Mesangial cell (primary cell): Measurements from ENCODE around the gene AKAP5. TPM values are rescaled to one million over a fixed set of nuclear protein-coding genes. Genes with fewer than 3 reads are reported as not detected.

ENCODE experiments used
- total RNA-seq: library from RNA; depleted of rRNA; stranded (reverse); fragments of >200 nt; gene quantifications from 2 replicates; pipeline ENCODE4 v1.2.3, GENCODE V29; 2015

AKAP5 gene, protein sequence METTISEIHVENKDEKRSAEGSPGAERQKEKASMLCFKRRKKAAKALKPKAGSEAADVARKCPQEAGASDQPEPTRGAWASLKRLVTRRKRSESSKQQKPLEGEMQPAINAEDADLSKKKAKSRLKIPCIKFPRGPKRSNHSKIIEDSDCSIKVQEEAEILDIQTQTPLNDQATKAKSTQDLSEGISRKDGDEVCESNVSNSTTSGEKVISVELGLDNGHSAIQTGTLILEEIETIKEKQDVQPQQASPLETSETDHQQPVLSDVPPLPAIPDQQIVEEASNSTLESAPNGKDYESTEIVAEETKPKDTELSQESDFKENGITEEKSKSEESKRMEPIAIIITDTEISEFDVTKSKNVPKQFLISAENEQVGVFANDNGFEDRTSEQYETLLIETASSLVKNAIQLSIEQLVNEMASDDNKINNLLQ
- 0.98 and 7.0 TPM in 2 replicates for total RNA-seq

DNA sequence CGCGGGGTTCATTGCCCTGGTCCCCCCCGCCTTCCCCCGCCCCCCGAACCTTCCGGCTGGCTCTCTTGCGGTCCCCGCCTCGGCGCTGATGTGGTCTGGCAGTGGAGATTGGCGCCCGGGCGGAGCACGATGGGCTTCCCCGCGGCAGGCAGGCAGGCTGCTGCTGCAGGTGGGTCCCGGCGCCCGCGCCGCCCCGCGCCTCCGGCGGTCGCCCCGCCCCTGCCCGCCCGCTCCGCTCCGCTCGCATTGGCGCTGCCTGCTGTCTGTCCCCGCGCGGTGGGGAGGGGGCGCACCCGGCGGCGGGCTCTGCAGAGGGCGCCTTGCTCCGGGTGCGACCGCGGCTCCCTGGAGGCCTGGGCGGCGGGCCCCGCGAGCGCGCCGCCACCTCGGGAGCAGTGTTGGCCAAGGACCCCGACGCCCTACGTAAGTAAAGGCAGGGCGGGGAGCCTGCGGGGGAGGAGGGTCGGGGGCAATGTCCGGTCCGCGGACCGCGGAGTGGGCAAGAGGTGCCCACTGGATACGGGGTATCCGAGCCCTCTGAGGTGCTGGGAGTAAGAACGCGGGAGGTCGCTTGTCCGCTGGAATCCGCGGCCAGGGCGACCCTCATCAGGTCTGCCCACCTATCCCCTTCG lies at the start of gene AKAP5:
Gene AKAP5 (plus strand): TSS at position 309 of the 632 bp plus-strand sequence. CDS start 2,896 bp downstream, outside the sequence.

DNA sequence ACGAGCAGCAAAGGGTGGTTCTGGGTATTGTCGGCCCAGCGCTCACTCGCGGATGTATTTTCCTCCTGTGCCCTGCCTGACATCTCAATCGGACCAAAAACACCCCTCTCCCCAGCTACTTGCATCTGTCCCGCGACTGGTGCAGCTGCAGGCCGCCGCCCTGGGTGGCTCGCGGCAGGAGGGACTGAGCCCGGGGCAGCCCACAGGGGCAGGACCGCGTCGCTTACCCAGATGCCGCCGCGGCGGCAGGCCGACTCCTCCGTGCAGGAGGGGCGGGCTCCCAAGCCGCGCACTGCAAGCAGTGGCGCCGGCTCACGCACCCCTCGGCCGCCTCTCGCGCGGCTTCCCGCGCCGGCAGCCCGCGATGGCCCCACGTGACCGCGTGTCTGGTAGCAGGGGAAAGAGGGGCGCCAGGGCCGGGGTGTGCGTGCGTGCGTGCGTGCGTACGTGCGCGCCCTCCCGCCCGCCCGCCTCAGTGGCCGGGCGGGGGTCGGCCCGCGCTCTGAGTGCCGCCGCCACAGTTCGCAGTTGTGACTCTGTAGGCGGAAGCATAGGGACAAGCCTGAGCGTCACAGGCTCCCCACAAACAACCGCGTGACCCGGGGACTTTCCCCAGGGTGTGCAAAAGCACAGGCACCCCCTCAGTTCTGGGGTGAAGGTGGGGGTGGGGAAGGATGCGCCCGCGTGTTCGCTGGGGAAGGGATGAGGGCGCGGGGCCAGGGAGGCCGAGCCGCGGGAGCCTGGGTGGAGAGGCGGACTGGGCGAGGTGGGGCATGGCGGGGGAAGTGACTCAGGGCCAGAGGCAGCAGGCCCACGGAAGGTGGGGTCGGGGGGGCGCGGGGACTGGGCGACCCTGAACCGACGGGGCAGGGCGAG lies 38.4 kb downstream of the AKAP5 start, which contains the start of gene ZBTB25:
Gene ZBTB25 (minus strand): TSS at position 405 of the 876 bp plus-strand sequence. CDS start 13,305 bp downstream, outside the sequence.

DNA sequence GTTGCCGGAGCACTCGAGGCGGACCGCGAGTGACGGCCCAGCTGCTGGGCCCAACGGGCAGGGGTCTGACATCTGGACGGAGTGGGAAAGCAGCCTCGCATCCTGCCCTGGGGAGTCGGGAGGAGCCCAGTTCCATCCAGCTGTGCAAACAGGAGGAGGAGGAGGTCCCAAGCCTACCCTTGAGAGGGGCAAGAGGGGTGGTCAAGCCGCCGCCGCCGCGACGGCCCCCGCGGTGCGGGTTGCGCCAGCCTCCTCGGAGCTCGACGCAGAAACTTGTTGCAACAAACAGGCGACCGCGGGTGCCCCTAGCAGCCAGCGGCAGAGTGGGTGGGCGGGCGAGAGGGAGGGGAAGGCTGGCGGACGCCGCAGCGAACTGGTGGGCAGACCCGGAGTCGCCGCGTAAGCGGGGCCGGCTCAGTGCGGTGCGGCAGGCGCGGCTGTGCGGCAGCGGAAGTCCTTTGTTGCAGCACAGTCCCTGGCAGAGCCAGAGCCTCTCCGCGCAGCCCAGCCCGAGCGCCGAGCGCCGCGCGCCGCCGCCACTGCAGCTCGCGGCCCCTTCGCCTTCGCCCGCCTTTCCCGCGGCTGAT lies 39.1 kb downstream of the AKAP5 start, which contains the start of gene ZBTB1:
Gene ZBTB1 (plus strand): TSS at position 461 of the 587 bp plus-strand sequence. CDS start 16,735 bp downstream, outside the sequence.

Other genes with a start within 250 kb of the AKAP5 start
- gene ESR2, start 171.1 kb upstream of the AKAP5 start, total RNA-seq = 0.63 TPM in 1 of 2 replicates, not detected in the other
- 43.1 and 89.1 TPM in 2 replicates for gene MTHFD1, start 77.1 kb upstream of the AKAP5 start, total RNA-seq
- 3.6 and 8.9 TPM in 2 replicates for gene ZBTB25, start 38.3 kb downstream of the AKAP5 start, total RNA-seq
- gene ZBTB1, start 39.3 kb downstream of the AKAP5 start, total RNA-seq = 17.3 and 30.6 TPM in 2 replicates
- 44.0 and 49.8 TPM in 2 replicates for gene HSPA2, start 75.2 kb downstream of the AKAP5 start, total RNA-seq
- 0.25 and 0.33 TPM in 2 replicates for gene PPP1R36, start 84.5 kb downstream of the AKAP5 start, total RNA-seq
- gene PLEKHG3, start 238.9 kb downstream of the AKAP5 start, total RNA-seq = 60.0 and 136 TPM in 2 replicates